ENCODE data around the gene CNTNAP2. TPM values are rescaled to one million over a fixed set of nuclear protein-coding genes. Genes with fewer than 3 reads are reported as not detected.

CNTNAP2 gene
- total RNA-seq, 2 donors from 2014 or later: 171 to 228 TPM

DNA sequence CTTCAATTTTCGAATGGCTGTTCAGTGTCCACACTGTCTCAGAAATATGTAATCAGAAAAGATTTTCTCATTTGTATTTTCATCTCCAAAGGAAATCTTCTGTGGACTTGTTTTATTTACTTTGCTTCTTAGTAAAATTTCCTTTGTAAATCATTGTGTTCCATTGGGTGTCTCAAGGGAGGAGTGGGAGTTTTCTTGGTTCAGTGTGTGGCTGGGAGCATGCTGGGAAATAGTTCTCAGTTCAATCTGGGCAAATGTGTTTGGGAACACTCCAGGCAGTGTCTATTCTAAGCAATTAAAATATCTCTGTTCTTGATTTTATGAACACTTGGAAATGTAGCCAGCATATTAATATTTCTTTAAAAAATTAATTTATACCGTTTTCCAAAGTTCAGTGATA lies 1019.8 kb downstream of the CNTNAP2 start:
- Histone ChIP-seq H3K27me3 (ENCODE audit: control insufficient read depth, insufficient read depth, low read length, poor library complexity, severe bottlenecking) (no peaks in the 10 kb centered on the region), H3K4me1 (ENCODE audit: control insufficient read depth, insufficient read depth, low read length) (peaks cover 4% of the 10 kb centered on the region), H3K36me3 (ENCODE audit: control insufficient read depth, insufficient read depth, low read length) (no peaks in the 10 kb centered on the region), H3K4me3 (ENCODE audit: low read length) (no peak overlapping the region), H3K9ac (ENCODE audit: extremely low read depth, low read length, poor library complexity, severe bottlenecking) (no peak overlapping the region), H3K27ac (ENCODE audit: low read depth, low read length) (no peak overlapping the region), H3K9me3 (ENCODE audit: control insufficient read depth, low read length) (no peaks in the 10 kb centered on the region)
- no peaks in the 10 kb centered on the region for H3K27me3 Mint-ChIP-seq (ENCODE audit: insufficient read depth)
- peaks cover 14% of the 10 kb centered on the region for H3K4me1 Mint-ChIP-seq
- DNase-seq: no peak
- no peaks in the 10 kb centered on the region for H3K36me3 Mint-ChIP-seq (ENCODE audit: low read depth)
- no peak overlapping the region for H3K4me3 Mint-ChIP-seq
- no peak overlapping the region for H3K27ac Mint-ChIP-seq
- WGBS, 2 experiments (ENCODE audit: insufficient coverage in 1 of 2, insufficient read length in 1 of 2): 84% methylated on average over 2 of the region's 2 CpGs; no CpG with 5 or more reads in 1 of the 2 experiments
- TF ChIP-seq, protein P1, sequence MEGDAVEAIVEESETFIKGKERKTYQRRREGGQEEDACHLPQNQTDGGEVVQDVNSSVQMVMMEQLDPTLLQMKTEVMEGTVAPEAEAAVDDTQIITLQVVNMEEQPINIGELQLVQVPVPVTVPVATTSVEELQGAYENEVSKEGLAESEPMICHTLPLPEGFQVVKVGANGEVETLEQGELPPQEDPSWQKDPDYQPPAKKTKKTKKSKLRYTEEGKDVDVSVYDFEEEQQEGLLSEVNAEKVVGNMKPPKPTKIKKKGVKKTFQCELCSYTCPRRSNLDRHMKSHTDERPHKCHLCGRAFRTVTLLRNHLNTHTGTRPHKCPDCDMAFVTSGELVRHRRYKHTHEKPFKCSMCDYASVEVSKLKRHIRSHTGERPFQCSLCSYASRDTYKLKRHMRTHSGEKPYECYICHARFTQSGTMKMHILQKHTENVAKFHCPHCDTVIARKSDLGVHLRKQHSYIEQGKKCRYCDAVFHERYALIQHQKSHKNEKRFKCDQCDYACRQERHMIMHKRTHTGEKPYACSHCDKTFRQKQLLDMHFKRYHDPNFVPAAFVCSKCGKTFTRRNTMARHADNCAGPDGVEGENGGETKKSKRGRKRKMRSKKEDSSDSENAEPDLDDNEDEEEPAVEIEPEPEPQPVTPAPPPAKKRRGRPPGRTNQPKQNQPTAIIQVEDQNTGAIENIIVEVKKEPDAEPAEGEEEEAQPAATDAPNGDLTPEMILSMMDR (conservative IDR thresholded peaks at IDR 0.05): no peak
- no peaks in the 10 kb centered on the region for H3K9me3 Mint-ChIP-seq

DNA sequence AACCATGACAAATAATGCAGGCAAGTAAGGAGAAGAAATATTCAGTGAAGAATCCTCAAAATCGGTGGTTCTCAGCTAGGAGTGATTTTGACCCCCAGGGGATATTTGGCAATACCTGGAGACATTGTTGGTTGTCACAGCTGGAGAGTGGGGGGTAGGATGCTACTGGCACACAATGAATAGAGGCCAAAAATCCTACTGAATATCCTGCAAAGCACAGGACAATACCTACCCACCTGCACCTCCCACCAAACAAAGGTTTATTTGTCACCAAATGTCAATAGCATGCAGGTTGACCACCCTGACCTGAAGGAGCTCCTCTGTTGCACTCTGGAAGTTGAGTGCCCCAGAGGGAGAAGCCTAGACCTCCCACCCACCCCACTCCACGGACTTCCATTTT lies 1028.6 kb downstream of the CNTNAP2 start:
- WGBS, 2 experiments (ENCODE audit: insufficient coverage in 1 of 2, insufficient read length in 1 of 2): 17 to 27% methylated on average over 1 to 2 of the region's 2 CpGs
- peaks cover 10% of the 10 kb centered on the region for H3K9me3 Mint-ChIP-seq
- Histone ChIP-seq H3K27ac (ENCODE audit: low read depth, low read length) (no peak overlapping the region), H3K4me1 (ENCODE audit: control insufficient read depth, insufficient read depth, low read length) (peaks cover 7% of the 10 kb centered on the region), H3K27me3 (ENCODE audit: control insufficient read depth, insufficient read depth, low read length, poor library complexity, severe bottlenecking) (no peaks in the 10 kb centered on the region), H3K9me3 (ENCODE audit: control insufficient read depth, low read length) (peaks cover 11% of the 10 kb centered on the region), H3K36me3 (ENCODE audit: control insufficient read depth, insufficient read depth, low read length) (no peaks in the 10 kb centered on the region), H3K4me3 (ENCODE audit: low read length) (no peak overlapping the region), H3K9ac (ENCODE audit: extremely low read depth, low read length, poor library complexity, severe bottlenecking) (no peak overlapping the region)
- H3K36me3 Mint-ChIP-seq (ENCODE audit: low read depth): no peaks in the 10 kb centered on the region
- H3K4me3 Mint-ChIP-seq: no peak overlapping the region
- H3K4me1 Mint-ChIP-seq: peaks cover 38% of the 10 kb centered on the region
- TF ChIP-seq, protein P1 (conservative IDR thresholded peaks at IDR 0.05): no peak
- peaks cover 2% of the 10 kb centered on the region for H3K27me3 Mint-ChIP-seq (ENCODE audit: insufficient read depth)
- H3K27ac Mint-ChIP-seq: no peak overlapping the region
- peak; percentile 56 for DNase-seq

DNA sequence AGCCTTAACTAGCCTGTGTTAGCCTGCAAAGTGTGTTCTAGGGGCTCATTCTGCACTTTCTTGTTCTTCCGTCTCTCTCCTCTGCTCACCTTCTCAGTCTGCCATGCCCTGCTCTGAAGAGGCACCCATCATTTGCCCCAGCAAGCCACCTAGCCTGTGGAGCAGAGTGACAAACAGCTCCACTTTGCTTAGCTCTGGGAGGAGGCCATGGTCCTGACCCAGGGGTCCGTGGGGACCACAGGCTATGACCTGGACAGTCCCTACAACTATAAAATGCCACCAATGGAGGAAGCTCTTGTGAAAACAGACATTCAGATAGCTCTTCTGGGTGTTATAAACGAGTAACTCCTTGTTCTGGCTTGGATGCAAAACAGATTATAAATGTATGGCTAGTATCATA lies 1029.6 kb downstream of the CNTNAP2 start:
- no peak overlapping the region for H3K27ac ChIP-seq (ENCODE audit: low read depth, low read length)
- no peak overlapping the region for H3K27ac Mint-ChIP-seq
- H3K36me3 Mint-ChIP-seq (ENCODE audit: low read depth): no peaks in the 10 kb centered on the region
- DNase-seq: no peak
- peaks cover 11% of the 10 kb centered on the region for H3K9me3 ChIP-seq (ENCODE audit: control insufficient read depth, low read length)
- peaks cover 3% of the 10 kb centered on the region for H3K4me1 ChIP-seq (ENCODE audit: control insufficient read depth, insufficient read depth, low read length)
- 86 to 95% methylated on average over 2 to 3 of the region's 3 CpGs for WGBS, 2 experiments (ENCODE audit: insufficient coverage in 1 of 2, insufficient read length in 1 of 2)
- H3K4me3 ChIP-seq (ENCODE audit: low read length): no peak overlapping the region
- H3K27me3 Mint-ChIP-seq (ENCODE audit: insufficient read depth): peaks cover 2% of the 10 kb centered on the region
- H3K36me3 ChIP-seq (ENCODE audit: control insufficient read depth, insufficient read depth, low read length): no peaks in the 10 kb centered on the region
- H3K9ac ChIP-seq (ENCODE audit: extremely low read depth, low read length, poor library complexity, severe bottlenecking): no peak overlapping the region
- TF ChIP-seq, protein P1 (conservative IDR thresholded peaks at IDR 0.05): no peak
- H3K4me1 Mint-ChIP-seq: peaks cover 35% of the 10 kb centered on the region
- H3K27me3 ChIP-seq (ENCODE audit: control insufficient read depth, insufficient read depth, low read length, poor library complexity, severe bottlenecking): no peaks in the 10 kb centered on the region
- H3K4me3 Mint-ChIP-seq: no peak overlapping the region
- H3K9me3 Mint-ChIP-seq: peaks cover 10% of the 10 kb centered on the region
